Measurements from ENCODE around the gene LRPAP1.

DNA sequence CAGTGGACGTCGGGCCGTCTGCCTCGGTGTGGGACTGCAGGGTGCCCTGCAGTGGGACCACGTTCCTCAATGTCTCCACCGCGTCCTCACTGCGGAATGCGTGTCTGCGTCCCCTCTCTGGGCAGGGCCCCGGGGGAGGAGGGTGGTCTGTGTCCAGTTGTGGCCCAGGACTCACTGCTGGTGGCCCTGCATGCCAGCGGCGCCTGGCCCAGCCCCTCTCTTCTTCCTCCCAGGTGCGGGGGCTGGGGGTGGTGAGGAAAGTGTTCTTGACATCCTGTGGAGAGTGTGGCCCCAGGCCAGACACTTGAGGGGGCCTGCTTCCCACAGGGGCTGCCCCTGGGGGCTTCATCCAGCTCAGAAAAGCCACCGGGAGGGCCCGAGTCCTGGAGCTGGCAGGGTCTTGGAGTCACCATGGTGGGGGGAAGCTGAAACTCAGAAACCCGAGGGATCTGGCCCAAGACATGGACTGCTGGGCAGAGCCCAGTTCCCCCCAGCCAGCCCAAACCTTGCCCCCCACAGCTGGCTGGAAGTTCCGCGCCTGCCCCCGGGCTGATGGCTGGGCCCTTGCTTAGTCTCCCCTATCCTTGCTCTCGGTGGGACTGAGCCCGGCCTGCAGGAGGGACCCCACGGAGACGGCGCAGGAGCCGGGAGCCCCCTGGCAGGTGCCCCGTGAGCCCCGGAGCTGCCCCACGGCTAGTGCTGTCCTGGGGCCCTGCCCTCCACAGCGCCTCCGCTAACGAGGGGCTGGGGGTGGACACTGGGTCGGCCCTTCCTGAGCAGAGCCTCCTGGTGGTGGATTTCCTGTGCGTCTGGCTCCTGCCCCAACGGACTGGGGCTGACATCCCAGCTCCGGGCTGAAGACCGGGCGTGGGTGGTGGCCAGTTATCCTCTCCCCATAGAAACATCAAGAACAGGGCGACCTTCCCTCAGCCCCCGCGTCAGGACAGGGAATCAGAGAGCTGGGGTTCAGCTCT, 66.2 kb downstream of the LRPAP1 start:
- TF ChIP-seq, protein P1, sequence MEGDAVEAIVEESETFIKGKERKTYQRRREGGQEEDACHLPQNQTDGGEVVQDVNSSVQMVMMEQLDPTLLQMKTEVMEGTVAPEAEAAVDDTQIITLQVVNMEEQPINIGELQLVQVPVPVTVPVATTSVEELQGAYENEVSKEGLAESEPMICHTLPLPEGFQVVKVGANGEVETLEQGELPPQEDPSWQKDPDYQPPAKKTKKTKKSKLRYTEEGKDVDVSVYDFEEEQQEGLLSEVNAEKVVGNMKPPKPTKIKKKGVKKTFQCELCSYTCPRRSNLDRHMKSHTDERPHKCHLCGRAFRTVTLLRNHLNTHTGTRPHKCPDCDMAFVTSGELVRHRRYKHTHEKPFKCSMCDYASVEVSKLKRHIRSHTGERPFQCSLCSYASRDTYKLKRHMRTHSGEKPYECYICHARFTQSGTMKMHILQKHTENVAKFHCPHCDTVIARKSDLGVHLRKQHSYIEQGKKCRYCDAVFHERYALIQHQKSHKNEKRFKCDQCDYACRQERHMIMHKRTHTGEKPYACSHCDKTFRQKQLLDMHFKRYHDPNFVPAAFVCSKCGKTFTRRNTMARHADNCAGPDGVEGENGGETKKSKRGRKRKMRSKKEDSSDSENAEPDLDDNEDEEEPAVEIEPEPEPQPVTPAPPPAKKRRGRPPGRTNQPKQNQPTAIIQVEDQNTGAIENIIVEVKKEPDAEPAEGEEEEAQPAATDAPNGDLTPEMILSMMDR (IDR thresholded peaks at IDR 0.05) = no peak
- TF ChIP-seq JUN (CRISPR knock-in tag; IDR thresholded peaks at IDR 0.05) = no peak
- TF ChIP-seq, protein P2, sequence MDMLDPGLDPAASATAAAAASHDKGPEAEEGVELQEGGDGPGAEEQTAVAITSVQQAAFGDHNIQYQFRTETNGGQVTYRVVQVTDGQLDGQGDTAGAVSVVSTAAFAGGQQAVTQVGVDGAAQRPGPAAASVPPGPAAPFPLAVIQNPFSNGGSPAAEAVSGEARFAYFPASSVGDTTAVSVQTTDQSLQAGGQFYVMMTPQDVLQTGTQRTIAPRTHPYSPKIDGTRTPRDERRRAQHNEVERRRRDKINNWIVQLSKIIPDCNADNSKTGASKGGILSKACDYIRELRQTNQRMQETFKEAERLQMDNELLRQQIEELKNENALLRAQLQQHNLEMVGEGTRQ (CRISPR knock-in tag; IDR thresholded peaks at IDR 0.05) = no peak
- TF ChIP-seq IRF2 (CRISPR knock-in tag; IDR thresholded peaks at IDR 0.05; ENCODE audit: borderline replicate concordance, low read depth) = no peak
- no peak for TF ChIP-seq NR3C1 (CRISPR knock-in tag; conservative IDR thresholded peaks at IDR 0.05; ENCODE audit: low read depth)
- TF ChIP-seq NR2C2 (CRISPR knock-in tag; IDR thresholded peaks at IDR 0.05) = no peak
- TF ChIP-seq ETV6 (CRISPR knock-in tag; IDR thresholded peaks at IDR 0.05) = no peak
- TF ChIP-seq MYBL2 (CRISPR knock-in tag; IDR thresholded peaks at IDR 0.05) = no peak
